GM12878 (cell line): ENCODE results near the gene IRAK2. TPM values are rescaled to one million over a fixed set of nuclear protein-coding genes. Genes with fewer than 3 reads are reported as not detected.

Experiments
- CREM ChIP-seq: IDR thresholded peaks from 2 replicates; pipeline ENCODE4 v1.6.1; 2014; ENCODE audit warnings: antibody characterized with exemption, low read depth
- IKZF2 ChIP-seq, 2 experiments: fragments of 450-650 bp; IDR thresholded peaks; 2 replicates each; pipeline ENCODE4 v1.6.1; 2017; ENCODE audit warnings: mild to moderate bottlenecking in 2 of 2, moderate library complexity in 2 of 2
- MLLT1 ChIP-seq: fragments of 450-650 bp; IDR thresholded peaks from 2 replicates; pipeline ENCODE4 v1.6.1; 2016; ENCODE audit warnings: mild to moderate bottlenecking
- NBN ChIP-seq: fragments of 450-650 bp; IDR thresholded peaks from 2 replicates; pipeline ENCODE4 v1.6.1; 2016
- TCF12 ChIP-seq: IDR thresholded peaks from 2 replicates; pipeline ENCODE4 v1.6.1; 2011; ENCODE audit warnings: low read depth, mild to moderate bottlenecking, low read length
- ZBTB11 ChIP-seq: fragments of 450-650 bp; formaldehyde crosslinking; IDR thresholded peaks from 2 replicates; pipeline ENCODE4 v1.5.0; 2022; ENCODE audit warnings: mild to moderate bottlenecking, missing genetic modification characterization
- ZNF384 ChIP-seq: IDR thresholded peaks from 2 replicates; pipeline ENCODE4 v1.6.1; 2012; ENCODE audit warnings: low read depth, mild to moderate bottlenecking, low read length, improper control_type of control experiment, borderline replicate concordance
- polyA plus RNA-seq, 11 experiments: library from polyadenylated mRNA; depleted of rRNA in 4 of 11; unstranded in 6 of 11; stranded (reverse) in 5 of 11; fragments of >200 nt; fragmentation: Nextera tagmentation in 4 of 11; fragmentation: Illumina TruSeq in 1 of 11; extraction: Ambion mirVana in 4 of 11; extraction: Trizol in 1 of 11; gene quantifications; 1 replicate in 1 of 11; 2 replicates in 10 of 11; pipeline versions ENCODE4 v1.2.1 to v1.2.3, GENCODE V29; 2011 to 2016; ENCODE audit warnings: inconsistent platforms in 2 of 11, missing spikeins in 2 of 11, low read depth in 1 of 11
- small RNA-seq: library from RNA; depleted of rRNA; stranded (forward); fragments of <200 nt; gene quantifications from one replicate; pipeline ENCODE3, GENCODE V24; 2014
- total RNA-seq, 4 experiments: library from RNA; depleted of rRNA in 3 of 4; stranded (reverse); fragments of >200 nt in 3 of 4; fragmentation: Illumina TruSeq in 1 of 4; extraction: Trizol in 1 of 4; gene quantifications; 2 replicates each; pipeline versions ENCODE4 v1.2.1 to v1.2.3, GENCODE V29; 2013 to 2021

Gene IRAK2
- total and polyA plus RNA-seq, 10 of the 15 experiments (the other 5 are each of a cell fraction or from before 2014, with no cell fraction given), result 0.48 to 5.7 (median 4.5) TPM

- peak; percentile 80 for TF ChIP-seq MLLT1
- TF ChIP-seq CREM, result peak; percentile 40; the same call in 1 of the 2 replicates
- peak; percentile 6; the same call in 1 of the 2 replicates for TF ChIP-seq TCF12
- no peak for TF ChIP-seq ZBTB11 (CRISPR knock-in tag)
- peak; percentile 79 to 84 for TF ChIP-seq IKZF2 (IDR thresholded peaks at IDR 0.05)
- TF ChIP-seq NBN, result 0 out of 2 replicates have a peak, but pooled peaks have one; percentile 56
- TF ChIP-seq ZNF384, result no peak
Observed at GRCh38 chr3:10292505-10293419, 128.0 kb downstream of the IRAK2 start, which contains the start of gene GHRL (continued).

Small RNA genes lying within 50 kb of the gene (small RNA-seq; reads per million reads assigned to genes)
- not detected for gene RF02126

Other genes starting within 250 kb of the IRAK2 start
Only the 7 nearest of the 11 such genes appear.
- gene FANCD2, start 138.5 kb upstream of the IRAK2 start, total RNA-seq (2014; rRNA removed), result 46.7 and 49.5 TPM in 2 replicates
- 62.5 and 63.5 TPM in 2 replicates for gene FANCD2, start 138.5 kb upstream of the IRAK2 start, total RNA-seq (2014; rRNA removed; fragmentation: Illumina TruSeq; extraction: Trizol)
- 41.1 and 45.1 TPM in 2 replicates for gene FANCD2, start 138.5 kb upstream of the IRAK2 start, total RNA-seq (2021)
- 65.3 and 82.7 TPM in 2 replicates for gene FANCD2, start 138.5 kb upstream of the IRAK2 start, polyA plus RNA-seq (2011; rRNA removed)
- gene FANCD2, start 138.5 kb upstream of the IRAK2 start, polyA plus RNA-seq (2014; fragmentation: Illumina TruSeq; extraction: Trizol), result 69.3 and 72.8 TPM in 2 replicates
- 10 to 100 TPM; 37.9 to 61.5 TPM for gene FANCD2, start 138.5 kb upstream of the IRAK2 start, polyA plus RNA-seq (2014; fragmentation: Nextera tagmentation; extraction: Ambion mirVana)
- 50.9 and 59.4 TPM in 2 replicates for gene FANCD2, start 138.5 kb upstream of the IRAK2 start, polyA plus RNA-seq (2014; rRNA removed)
- gene FANCD2, start 138.5 kb upstream of the IRAK2 start, polyA plus RNA-seq (2016; fragmentation: Nextera tagmentation; extraction: Ambion mirVana), result 10 to 100 TPM; 49.6 to 53.0 TPM
- gene FANCD2OS, start 56.7 kb upstream of the IRAK2 start, total RNA-seq (2014; rRNA removed), result not detected in 2 replicates
- not detected in 2 replicates for gene FANCD2OS, start 56.7 kb upstream of the IRAK2 start, total RNA-seq (2014; rRNA removed; fragmentation: Illumina TruSeq; extraction: Trizol)
- gene FANCD2OS, start 56.7 kb upstream of the IRAK2 start, total RNA-seq (2021), result not detected in 2 replicates
- gene FANCD2OS, start 56.7 kb upstream of the IRAK2 start, polyA plus RNA-seq (2011; rRNA removed), result not detected in 2 replicates
- gene FANCD2OS, start 56.7 kb upstream of the IRAK2 start, polyA plus RNA-seq (2014; fragmentation: Illumina TruSeq; extraction: Trizol), result not detected in 2 replicates
- gene FANCD2OS, start 56.7 kb upstream of the IRAK2 start, polyA plus RNA-seq (2014; fragmentation: Nextera tagmentation; extraction: Ambion mirVana), result not detected
- not detected in 2 replicates for gene FANCD2OS, start 56.7 kb upstream of the IRAK2 start, polyA plus RNA-seq (2014; rRNA removed)
- under 1 TPM; 0.38 to 0.42 TPM for gene FANCD2OS, start 56.7 kb upstream of the IRAK2 start, polyA plus RNA-seq (2016; fragmentation: Nextera tagmentation; extraction: Ambion mirVana)
- 97.8 and 113 TPM in 2 replicates for gene BRK1, start 49.2 kb upstream of the IRAK2 start, total RNA-seq (2014; rRNA removed)
- 113 TPM in 2 replicates for gene BRK1, start 49.2 kb upstream of the IRAK2 start, total RNA-seq (2014; rRNA removed; fragmentation: Illumina TruSeq; extraction: Trizol)
- 98.6 and 100 TPM in 2 replicates for gene BRK1, start 49.2 kb upstream of the IRAK2 start, total RNA-seq (2021)
- 233 and 236 TPM in 2 replicates for gene BRK1, start 49.2 kb upstream of the IRAK2 start, polyA plus RNA-seq (2011; rRNA removed)
- gene BRK1, start 49.2 kb upstream of the IRAK2 start, polyA plus RNA-seq (2014; fragmentation: Illumina TruSeq; extraction: Trizol), result 190 and 202 TPM in 2 replicates
- 100 to 1,000 TPM; 309 to 457 TPM for gene BRK1, start 49.2 kb upstream of the IRAK2 start, polyA plus RNA-seq (2014; fragmentation: Nextera tagmentation; extraction: Ambion mirVana)
- gene BRK1, start 49.2 kb upstream of the IRAK2 start, polyA plus RNA-seq (2014; rRNA removed), result 144 and 178 TPM in 2 replicates
- 100 to 1,000 TPM; 217 TPM for gene BRK1, start 49.2 kb upstream of the IRAK2 start, polyA plus RNA-seq (2016; fragmentation: Nextera tagmentation; extraction: Ambion mirVana)
- gene VHL, start 23.1 kb upstream of the IRAK2 start, total RNA-seq (2014; rRNA removed), result 45.9 and 55.7 TPM in 2 replicates
- gene VHL, start 23.1 kb upstream of the IRAK2 start, total RNA-seq (2014; rRNA removed; fragmentation: Illumina TruSeq; extraction: Trizol), result 53.3 and 54.6 TPM in 2 replicates
- 48.1 and 49.6 TPM in 2 replicates for gene VHL, start 23.1 kb upstream of the IRAK2 start, total RNA-seq (2021)
- 39.9 and 49.2 TPM in 2 replicates for gene VHL, start 23.1 kb upstream of the IRAK2 start, polyA plus RNA-seq (2011; rRNA removed)
- 46.9 and 53.9 TPM in 2 replicates for gene VHL, start 23.1 kb upstream of the IRAK2 start, polyA plus RNA-seq (2014; fragmentation: Illumina TruSeq; extraction: Trizol)
- 10 to 100 TPM; 12.0 to 12.2 TPM for gene VHL, start 23.1 kb upstream of the IRAK2 start, polyA plus RNA-seq (2014; fragmentation: Nextera tagmentation; extraction: Ambion mirVana)
- 34.4 and 38.1 TPM in 2 replicates for gene VHL, start 23.1 kb upstream of the IRAK2 start, polyA plus RNA-seq (2014; rRNA removed)
- gene VHL, start 23.1 kb upstream of the IRAK2 start, polyA plus RNA-seq (2016; fragmentation: Nextera tagmentation; extraction: Ambion mirVana), result 10 to 100 TPM; 19.9 to 23.9 TPM
- 7.7 and 10.0 TPM in 2 replicates for gene TATDN2, start 83.5 kb downstream of the IRAK2 start, total RNA-seq (2014; rRNA removed)
- 22.0 and 23.9 TPM in 2 replicates for gene TATDN2, start 83.5 kb downstream of the IRAK2 start, total RNA-seq (2014; rRNA removed; fragmentation: Illumina TruSeq; extraction: Trizol)
- 31.8 and 36.5 TPM in 2 replicates for gene TATDN2, start 83.5 kb downstream of the IRAK2 start, total RNA-seq (2021)
- gene TATDN2, start 83.5 kb downstream of the IRAK2 start, polyA plus RNA-seq (2011; rRNA removed), result 21.6 and 22.1 TPM in 2 replicates
- gene TATDN2, start 83.5 kb downstream of the IRAK2 start, polyA plus RNA-seq (2014; fragmentation: Illumina TruSeq; extraction: Trizol), result 27.3 and 28.1 TPM in 2 replicates
- gene TATDN2, start 83.5 kb downstream of the IRAK2 start, polyA plus RNA-seq (2014; fragmentation: Nextera tagmentation; extraction: Ambion mirVana), result 1 to 10 TPM; 5.7 to 9.1 TPM
- 25.7 and 25.8 TPM in 2 replicates for gene TATDN2, start 83.5 kb downstream of the IRAK2 start, polyA plus RNA-seq (2014; rRNA removed)
- 1 to 10 TPM; 4.2 to 5.6 TPM for gene TATDN2, start 83.5 kb downstream of the IRAK2 start, polyA plus RNA-seq (2016; fragmentation: Nextera tagmentation; extraction: Ambion mirVana)
- gene GHRL, start 128.0 kb downstream of the IRAK2 start, total RNA-seq (2014; rRNA removed), result 0.73 TPM in 1 of 2 replicates, not detected in the other
- 0.55 and 0.67 TPM in 2 replicates for gene GHRL, start 128.0 kb downstream of the IRAK2 start, total RNA-seq (2014; rRNA removed; fragmentation: Illumina TruSeq; extraction: Trizol)
- gene GHRL, start 128.0 kb downstream of the IRAK2 start, total RNA-seq (2021), result 1.4 and 2.2 TPM in 2 replicates
- 1.7 and 1.8 TPM in 2 replicates for gene GHRL, start 128.0 kb downstream of the IRAK2 start, polyA plus RNA-seq (2011; rRNA removed)
- 0.60 TPM in 1 of 2 replicates, not detected in the other for gene GHRL, start 128.0 kb downstream of the IRAK2 start, polyA plus RNA-seq (2014; fragmentation: Illumina TruSeq; extraction: Trizol)
- under 1 TPM; 0.35 to 0.58 TPM for gene GHRL, start 128.0 kb downstream of the IRAK2 start, polyA plus RNA-seq (2014; fragmentation: Nextera tagmentation; extraction: Ambion mirVana)
- 1.0 and 2.4 TPM in 2 replicates for gene GHRL, start 128.0 kb downstream of the IRAK2 start, polyA plus RNA-seq (2014; rRNA removed)
- gene GHRL, start 128.0 kb downstream of the IRAK2 start, polyA plus RNA-seq (2016; fragmentation: Nextera tagmentation; extraction: Ambion mirVana), result 1 to 10 TPM; 1.0 to 1.1 TPM
- gene SEC13, start 156.2 kb downstream of the IRAK2 start, total RNA-seq (2014; rRNA removed), result 165 and 172 TPM in 2 replicates
- 100 and 115 TPM in 2 replicates for gene SEC13, start 156.2 kb downstream of the IRAK2 start, total RNA-seq (2014; rRNA removed; fragmentation: Illumina TruSeq; extraction: Trizol)
- gene SEC13, start 156.2 kb downstream of the IRAK2 start, total RNA-seq (2021), result 113 and 117 TPM in 2 replicates
- 62.9 and 89.1 TPM in 2 replicates for gene SEC13, start 156.2 kb downstream of the IRAK2 start, polyA plus RNA-seq (2011; rRNA removed)
- gene SEC13, start 156.2 kb downstream of the IRAK2 start, polyA plus RNA-seq (2014; fragmentation: Illumina TruSeq; extraction: Trizol), result 59.6 and 134 TPM in 2 replicates
- gene SEC13, start 156.2 kb downstream of the IRAK2 start, polyA plus RNA-seq (2014; fragmentation: Nextera tagmentation; extraction: Ambion mirVana), result 10 to 100 TPM; 42.8 to 55.6 TPM
- 119 and 128 TPM in 2 replicates for gene SEC13, start 156.2 kb downstream of the IRAK2 start, polyA plus RNA-seq (2014; rRNA removed)
- 100 to 1,000 TPM; 211 to 229 TPM for gene SEC13, start 156.2 kb downstream of the IRAK2 start, polyA plus RNA-seq (2016; fragmentation: Nextera tagmentation; extraction: Ambion mirVana)